ENCODE results near the gene LRIT1.
"Not testable (repeated sequence)": the region's sequence is repeated elsewhere in the genome, so short reads cannot be mapped to it uniquely, and the experiment has no call there.

Gene LRIT1, protein sequence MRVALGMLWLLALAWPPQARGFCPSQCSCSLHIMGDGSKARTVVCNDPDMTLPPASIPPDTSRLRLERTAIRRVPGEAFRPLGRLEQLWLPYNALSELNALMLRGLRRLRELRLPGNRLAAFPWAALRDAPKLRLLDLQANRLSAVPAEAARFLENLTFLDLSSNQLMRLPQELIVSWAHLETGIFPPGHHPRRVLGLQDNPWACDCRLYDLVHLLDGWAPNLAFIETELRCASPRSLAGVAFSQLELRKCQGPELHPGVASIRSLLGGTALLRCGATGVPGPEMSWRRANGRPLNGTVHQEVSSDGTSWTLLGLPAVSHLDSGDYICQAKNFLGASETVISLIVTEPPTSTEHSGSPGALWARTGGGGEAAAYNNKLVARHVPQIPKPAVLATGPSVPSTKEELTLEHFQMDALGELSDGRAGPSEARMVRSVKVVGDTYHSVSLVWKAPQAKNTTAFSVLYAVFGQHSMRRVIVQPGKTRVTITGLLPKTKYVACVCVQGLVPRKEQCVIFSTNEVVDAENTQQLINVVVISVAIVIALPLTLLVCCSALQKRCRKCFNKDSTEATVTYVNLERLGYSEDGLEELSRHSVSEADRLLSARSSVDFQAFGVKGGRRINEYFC

DNA sequence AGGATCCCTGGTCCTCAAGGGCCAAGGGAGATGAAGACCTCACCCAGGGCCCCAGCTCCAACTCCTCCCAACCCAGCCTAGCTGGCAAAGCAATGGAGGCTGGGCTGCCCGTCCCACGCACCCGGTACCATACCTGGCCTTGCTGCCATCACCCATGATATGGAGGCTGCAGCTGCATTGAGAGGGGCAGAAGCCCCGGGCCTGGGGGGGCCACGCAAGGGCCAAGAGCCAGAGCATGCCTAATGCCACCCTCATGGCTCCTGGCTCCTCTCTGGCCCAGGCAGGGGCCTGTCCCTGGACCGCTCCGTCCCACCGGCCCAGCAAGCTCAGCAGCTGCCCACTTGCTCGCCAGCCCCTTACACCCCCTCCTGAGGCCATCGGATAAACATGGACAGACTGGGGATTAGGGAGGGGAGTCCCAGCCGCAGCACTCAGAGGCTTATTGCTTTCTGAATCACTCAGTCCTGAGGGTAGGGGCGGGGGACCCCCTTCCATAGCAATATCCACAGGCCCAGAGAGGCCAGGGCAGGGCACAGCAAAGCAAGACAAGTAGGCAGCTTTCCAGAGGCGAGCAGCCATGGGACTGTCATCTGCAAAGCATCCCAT, at the start of gene LRIT1:
TSS of gene LRIT1 (minus strand) at position 362 of the 606 bp plus-strand sequence. CDS start at position 255, 107 bp downstream.
- no peak for DNase-seq

DNA sequence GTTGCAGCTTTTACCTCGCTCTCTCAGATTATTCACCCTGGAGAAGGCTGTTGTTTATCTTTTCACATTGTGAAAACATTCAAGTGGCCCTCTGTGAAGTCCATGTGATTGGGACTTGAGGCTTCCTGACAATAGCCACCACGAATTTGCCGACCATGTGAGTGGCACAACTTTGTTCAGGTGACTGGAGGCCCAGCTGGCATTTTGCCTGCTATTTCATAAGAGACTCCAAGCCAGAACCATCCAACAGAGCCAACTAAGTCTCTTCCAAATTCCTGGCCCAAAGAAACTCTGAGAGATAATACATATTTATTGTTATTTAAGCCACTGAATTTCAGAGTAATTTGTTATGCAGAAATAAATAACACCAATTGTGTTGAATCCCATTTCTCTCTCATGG, 48.9 kb upstream of the LRIT1 start:
- no peak for DNase-seq

DNA sequence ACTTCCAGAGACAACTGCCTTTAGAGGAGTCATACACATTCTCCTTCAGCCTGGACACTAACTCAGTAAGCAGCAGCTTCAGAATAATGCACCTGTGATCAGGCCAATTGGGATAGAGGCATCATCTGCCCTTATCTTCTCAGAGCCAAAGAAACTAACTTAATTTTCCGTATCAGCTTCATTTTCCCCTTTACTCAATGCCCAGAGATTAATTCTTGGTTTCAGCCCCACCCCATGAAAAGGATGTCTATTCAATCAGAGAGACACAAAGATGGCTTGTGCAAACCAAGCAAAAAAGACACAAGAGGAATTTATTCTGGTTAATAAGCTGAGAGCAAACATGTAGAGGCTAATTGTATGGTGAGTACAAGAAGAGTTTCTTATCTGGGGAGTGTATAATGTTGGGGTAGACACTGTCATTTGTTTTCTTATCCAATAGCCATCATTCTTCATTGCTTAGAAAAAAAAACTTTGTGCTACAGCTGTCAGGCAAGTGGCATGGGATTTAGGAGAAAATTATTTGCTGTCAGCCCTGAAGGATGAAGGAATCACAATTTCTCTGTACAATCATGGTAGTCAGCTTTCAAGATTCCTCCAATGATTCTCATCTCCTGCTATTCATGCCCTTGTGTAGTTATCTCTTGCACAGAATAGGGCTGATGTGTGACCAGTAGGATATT, 48.3 kb upstream of the LRIT1 start:
- DNase-seq, result no peak

DNA sequence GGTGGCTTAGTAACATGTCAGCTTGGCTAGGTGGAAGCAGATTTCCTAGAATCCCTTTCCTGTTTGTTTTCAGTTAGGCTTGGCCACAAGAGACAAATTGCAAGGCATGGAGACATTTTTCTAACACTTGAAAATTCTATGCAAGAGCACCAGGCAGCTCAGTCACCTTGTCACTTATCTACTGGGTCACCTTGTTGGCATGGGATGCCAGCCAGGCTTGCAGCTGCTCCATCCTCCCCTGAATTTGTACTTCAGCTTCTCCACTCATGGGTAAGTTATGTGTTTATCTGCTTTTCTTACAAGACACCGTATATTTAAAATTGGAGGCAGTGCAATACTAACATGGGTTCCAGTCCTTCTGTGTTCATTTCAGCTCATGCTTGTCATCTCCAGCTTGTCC, 46.8 kb upstream of the LRIT1 start:
- DNase-seq, result no peak

DNA sequence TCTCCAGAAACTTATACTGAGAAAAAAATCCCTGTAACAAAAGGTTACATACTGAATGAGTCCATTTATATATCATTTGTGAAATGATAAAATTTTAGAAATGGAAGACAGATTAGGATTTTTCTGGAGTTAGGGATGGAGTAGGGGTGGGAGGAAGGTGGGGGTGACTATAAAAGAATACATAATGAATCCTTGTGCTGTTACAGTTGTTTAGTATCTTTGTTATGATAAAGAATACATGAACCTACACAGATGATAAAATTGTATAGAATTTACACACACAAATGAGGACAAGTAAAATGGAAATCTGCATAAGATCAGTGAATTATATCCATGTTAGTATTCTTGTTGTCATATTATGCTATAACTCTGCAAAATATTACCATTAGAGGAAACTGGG, 45.3 kb upstream of the LRIT1 start:
- DNase-seq, result no peak

DNA sequence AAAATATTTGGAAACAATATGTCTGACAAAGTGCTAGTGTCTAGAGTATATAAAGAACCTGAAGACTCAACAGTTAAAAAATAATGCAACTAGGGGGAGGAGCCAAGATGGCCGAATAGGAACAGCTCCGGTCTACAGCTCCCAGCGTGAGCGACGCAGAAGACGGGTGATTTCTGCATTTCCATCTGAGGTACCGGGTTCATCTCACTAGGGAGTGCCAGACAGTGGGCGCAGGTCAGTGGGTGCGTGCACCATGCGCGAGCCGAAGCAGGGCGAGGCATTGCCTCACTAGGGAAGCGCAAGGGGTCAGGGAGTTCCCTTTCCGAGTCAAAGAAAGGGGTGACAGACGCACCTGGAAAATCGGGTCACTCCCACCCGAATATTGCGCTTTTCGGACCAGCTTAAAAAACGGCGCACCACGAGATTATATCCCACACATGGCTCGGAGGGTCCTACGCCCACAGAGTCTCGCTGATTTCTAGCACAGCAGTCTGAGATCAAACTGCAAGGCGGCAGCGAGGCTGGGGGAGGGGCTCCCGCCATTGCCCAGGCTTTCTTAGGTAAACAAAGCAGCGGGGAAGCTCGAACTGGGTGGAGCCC, 38.6 kb upstream of the LRIT1 start:
- not testable (repeated sequence) for DNase-seq

DNA sequence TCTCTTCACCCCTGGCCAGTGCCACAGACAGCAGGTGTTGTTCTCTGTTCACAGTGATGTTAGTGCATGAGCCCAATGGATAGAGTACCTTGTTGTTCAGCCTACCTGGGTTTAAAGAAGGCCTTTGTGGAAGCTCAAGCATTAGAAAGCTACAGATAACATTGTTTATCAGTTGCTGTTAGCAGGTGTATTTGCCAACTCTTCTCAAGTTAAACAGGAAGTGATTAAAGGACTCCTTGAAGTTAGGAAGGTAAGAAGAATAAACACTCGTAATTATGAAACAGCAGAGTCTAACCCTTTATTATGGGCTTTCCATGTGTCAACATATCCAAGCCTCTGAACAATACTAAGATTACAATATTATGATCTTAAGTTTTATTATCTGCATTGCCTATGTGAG, 29.4 kb upstream of the LRIT1 start:
- DNase-seq, result no peak

DNA sequence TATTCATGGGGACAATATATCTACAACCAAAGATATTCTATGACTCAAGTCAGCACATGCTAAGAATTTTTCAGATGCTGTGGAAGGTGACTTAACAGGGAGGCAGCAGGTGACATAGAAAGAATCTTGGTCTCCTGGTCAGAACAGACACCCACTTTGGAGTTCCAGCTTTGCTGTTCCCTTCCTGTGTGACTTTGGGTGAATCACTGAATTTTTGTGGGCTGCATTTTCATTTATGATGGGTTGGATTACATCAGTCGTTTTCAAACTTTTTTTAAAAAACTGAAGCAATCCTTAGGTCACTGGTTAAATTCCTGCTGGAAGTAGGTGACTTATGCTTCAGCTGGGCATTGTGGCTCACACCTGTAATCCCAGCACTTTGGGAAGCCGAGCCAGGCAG, 28.4 kb upstream of the LRIT1 start:
- no peak for DNase-seq

DNA sequence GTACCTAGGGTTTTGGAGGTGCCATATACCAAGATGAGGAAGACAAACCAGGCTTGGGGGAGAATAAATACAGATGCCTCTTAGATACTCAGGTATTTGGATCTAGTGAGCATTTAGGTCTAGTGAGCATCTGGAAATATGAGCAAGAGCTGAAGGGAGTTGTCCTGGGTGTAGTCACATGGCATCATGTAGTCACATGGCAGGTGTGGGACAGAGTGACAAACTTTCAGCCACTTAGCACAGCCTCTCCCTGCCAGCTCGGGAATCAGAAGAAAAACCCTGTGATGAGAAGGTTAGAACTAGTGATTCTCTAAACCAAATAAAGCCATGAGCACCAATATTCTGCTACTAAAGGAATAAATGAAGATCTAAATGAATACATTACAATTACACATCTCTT, 27.8 kb upstream of the LRIT1 start:
- DNase-seq, result no peak

DNA sequence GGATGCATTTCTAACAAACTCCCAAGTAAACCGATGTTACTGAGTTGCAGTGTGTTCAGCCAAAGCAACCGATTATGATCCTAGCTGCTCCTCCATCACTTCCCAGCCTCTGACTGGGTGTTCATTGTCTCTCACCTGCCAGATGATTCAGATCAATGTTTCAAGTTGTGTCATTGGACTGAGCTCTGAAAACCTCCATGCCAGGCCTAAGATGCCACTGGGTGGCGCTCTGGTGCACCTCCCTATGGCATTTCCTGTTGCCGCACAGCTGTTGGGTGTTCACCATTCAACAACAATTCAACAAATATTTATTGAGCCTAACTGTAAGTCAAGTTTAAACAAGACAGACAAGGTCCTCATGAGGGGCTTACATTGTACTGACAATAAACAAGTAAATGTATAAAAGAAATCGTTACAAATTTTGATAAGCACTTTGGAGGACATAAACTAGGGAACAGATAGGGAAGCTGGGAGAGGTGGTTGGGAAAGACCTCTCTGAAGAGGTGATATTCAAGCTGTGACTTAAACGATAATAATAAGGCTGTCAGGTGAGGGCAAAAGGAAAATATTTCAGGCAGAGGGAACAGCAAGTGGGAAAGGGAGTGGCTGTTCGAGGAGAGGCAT, 26.3 kb upstream of the LRIT1 start:
- peak; percentile 89 to 90 for DNase-seq

DNA sequence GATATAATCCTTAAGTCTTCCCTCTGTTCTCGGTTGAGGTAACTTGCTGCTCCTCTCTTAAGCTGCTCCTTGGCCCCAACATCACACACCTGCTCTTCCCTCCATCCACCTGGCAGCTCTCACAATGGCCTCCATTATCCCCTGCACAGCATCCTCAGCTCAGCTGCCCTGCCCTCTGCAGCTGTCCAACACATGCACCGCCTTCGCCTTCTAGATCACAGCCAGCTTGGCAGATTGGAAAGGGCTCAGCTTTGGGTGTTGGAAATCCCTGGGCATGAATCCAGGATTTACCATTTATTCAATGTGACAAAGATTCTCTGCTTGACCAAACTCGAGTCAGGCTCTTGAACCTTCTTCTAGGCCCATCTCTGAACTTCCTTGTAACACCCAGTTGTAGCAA, 24.1 kb upstream of the LRIT1 start:
- no peak for DNase-seq

DNA sequence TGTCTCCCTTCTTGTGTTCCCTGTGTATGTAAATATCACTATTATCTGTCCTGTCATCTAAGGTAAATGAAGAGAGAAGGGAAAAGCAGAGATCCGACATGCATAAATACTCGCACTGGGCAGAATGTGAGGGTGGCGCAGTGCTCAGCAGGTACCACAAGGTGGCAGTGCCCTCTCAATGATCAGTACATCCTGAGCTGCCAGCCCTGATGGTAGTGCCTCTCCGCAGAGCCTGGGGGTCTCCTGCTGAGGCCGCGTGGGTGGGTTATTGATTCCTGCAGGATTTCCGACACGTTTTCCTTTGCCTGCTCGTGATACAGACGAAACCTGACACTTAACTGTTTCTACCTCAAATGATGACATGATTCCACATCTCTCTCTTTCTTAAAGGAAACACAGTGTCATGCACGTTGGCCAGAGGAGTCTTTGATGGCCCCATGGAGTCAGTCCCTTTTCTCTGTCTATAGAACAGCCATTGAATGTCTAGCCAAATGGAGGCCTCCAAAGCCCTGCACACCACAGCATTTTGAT, 23.3 kb upstream of the LRIT1 start:
- DNase-seq, result peak; percentile 76 to 83

DNA sequence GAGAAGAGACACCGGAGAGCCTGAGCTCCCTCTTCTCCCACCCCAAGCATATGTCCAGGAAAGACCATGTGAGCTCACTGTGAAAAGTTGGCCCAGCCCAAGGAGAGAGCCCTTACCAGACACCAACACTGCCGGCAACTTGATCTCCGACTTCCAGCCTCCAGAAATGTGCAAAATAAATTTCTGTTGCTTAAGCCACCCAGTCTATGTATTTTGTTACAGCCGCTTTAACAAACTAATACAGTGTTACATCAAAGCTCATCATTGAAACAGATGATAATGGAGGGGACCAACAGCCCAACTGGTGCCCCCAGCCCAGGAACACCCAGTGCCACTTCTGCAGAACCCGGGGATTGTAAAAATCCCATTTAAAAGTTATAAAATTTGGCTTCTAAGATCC, 22.4 kb upstream of the LRIT1 start:
- DNase-seq, result no peak

DNA sequence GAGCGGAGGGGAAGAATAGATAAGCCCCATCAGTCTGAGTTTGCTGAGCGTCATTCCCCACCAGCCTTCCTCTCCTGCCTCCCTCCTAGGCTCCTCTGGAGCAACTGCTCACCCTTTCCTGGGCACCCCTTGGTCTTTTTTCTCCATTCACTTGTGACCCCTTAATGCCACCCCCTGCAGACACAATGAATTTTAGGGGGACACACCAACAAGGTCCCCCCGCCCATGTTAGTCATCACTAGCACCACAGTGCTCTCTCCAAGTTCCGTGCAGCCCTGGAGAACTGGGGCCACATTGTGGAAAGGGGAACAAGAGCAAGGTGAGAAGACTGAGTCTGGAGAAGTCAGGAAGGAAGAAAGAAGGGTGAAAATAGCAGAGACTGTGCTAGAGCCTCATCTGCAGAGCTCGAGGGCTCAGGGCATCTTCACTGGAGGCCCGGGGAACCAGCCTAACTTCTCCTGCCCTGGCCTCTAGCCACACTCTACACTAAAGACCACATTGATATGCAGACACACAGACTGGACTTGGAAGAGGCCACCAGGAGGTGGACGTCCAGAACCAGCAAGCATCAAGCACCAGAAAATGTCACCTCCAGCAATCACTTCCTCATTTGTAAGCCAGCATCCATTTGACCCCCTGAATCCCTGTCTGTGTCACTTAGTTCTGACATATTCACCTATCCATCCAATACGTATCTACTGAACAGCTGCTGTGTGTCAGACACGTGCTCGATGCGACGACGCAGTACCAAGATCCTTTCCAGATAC, 21.0 kb upstream of the LRIT1 start:
- DNase-seq, result no peak

DNA sequence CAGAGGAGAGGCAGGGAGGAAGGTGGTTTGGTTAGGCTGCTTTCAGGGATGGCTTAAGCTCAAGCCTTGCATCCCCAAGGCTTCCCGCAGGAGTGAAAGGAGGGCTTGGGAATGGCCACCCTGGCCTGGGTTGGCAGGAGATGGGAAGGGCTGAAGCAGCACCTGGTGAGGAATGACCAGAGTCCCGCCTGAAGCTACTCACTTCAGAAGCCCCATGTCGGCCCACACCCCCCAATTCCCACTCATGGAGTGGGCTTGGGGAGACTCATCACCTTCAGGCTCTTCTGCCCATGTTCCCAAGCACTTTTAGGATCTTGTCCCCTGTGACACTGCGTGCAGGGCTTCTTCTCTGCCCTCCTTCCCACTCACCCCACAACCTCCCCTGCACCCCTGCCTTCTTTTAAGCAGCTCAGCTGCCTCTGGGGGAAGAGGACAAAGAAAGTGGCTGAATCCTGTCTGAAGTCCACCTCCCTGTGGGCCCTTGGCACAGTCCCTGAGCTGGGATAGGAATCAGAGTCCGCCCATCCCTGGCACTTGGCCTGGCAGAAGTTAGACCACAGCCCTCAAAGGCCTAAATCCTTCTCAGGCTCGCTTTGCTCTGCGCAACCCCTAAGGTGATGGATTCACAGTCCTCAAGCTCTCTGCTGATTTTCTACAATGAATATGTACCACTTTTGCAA, 20.0 kb upstream of the LRIT1 start:
- DNase-seq, result no peak

DNA sequence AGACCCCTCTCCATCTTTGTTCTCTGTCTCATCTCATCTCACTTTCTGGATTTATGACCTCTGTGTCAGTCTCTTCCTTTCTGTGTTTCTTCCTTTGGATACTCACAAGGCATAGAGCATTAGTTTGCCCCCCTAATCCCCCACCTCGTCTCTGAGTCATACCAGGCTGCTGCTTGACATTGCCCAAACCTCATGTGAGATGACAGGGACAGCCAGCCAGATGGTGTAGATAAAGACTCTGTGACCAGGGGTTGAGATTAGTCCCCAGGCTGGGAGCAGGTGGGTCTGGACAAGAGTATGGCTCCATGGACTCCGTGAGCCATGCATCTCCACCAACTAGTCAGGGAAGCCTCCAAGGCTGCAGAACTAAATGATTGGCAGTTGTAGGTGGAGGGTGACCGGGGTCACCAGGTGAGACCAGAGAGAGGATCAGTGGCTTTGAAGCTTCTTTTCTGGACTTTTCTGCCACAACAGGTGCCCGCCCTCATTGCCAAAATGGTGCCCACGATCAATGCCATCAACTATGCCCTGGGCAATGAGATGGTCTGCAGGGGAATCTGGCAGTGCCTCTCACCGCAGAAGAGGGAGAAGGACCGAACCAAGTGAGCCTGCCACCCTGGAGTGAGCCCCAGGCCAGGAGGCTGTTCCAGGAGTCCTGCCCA, 16.8 kb upstream of the LRIT1 start:
- no peak for DNase-seq

DNA sequence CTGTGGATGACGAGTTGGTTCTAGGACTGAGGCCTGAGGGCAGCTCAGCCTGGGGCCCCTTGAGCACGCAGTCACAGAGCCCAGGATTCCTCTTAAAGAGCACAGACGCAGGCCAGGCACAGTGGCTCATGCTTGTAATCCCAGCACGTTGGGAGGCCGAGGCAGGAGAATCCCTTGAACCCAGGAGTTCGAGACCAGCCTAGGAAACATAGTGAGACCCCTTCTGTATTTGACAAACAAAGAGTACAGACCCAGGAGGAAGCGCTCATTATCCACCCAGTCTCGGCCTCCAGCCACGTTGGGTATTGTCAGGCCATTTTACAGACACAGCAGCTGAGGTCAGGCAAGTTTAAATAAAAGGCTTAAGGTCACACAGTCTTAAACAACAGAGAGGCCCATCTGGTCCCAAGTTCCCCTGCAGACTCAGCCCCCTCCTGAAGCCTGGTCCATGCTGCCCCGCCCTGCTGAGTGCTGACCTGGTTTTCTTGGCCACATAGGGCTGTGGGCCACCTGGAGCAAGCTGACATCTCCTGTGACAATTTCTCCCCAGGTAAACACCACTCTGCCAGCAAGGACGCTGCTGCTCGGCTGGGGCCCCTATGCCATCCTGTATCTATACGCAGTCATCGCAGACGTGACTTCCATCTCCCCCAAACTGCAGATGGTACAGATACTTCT, 16.1 kb upstream of the LRIT1 start:
- DNase-seq, result no peak

DNA sequence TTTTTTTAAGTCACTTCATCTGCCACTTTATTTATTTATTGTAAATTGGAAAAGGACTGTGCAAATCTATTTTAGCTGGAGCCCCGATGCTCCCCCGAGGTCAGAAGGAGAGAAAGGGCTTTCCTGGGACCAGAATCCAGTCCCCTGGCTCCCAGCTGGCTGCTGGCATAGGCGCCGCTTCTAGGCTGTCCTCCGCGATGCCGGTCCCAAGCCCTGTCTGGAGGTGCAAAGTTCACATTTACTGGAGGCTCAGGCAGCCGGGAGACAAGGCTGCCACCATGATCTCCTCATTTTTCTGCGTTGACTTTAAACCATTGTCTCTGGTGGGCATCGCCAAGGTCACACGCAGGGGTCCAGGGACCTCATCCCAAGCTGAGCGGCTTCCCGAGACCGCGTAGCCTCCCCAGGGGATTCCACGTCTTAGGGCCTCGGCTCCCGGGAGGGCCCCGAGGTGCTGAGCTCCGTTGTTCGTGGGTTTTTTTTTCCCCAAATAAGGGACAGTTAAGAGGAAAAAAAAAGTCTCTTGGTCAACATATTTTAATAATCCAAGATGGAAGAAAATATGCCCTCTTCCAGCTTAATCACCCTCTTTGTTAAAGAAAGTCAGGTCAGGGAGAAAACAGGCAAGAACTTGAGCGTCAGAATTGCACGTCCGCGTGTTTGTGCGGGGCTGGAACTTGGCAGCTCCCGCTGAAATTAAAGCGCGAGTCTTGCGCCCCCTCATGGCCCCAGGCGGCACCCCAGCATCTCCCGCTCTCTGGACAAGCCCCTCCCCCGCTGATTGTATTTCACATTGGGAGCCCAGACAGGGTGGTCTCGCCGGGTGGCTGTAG, 15.4 kb upstream of the LRIT1 start:
- DNase-seq, result peak; percentile 61 to 71

All from activated CD4-positive, alpha-beta T cell treated with anti-CD3 and anti-CD28 coated beads, Interleukin-2, amount 50 U/mL, for 48 hours (primary cell).